MM.1S (cell line): Measurements from ENCODE around the gene TCF7L2.

ENCODE experiments used
- EZH2phosphoT487 ChIP-seq: fragments of 300-600 bp; sonication (generic); IDR thresholded peaks from 2 replicates; pipeline ENCODE4 v1.6.1; 2018; ENCODE audit warnings: antibody characterized with exemption, low read length
- TF ChIP-seq, protein P1 (sequence below): fragments of 300-600 bp; sonication (generic); IDR thresholded peaks from 2 replicates; pipeline ENCODE4 v1.5.1; 2016; ENCODE audit warnings: antibody characterized with exemption, low read length, mixed read lengths

DNA sequence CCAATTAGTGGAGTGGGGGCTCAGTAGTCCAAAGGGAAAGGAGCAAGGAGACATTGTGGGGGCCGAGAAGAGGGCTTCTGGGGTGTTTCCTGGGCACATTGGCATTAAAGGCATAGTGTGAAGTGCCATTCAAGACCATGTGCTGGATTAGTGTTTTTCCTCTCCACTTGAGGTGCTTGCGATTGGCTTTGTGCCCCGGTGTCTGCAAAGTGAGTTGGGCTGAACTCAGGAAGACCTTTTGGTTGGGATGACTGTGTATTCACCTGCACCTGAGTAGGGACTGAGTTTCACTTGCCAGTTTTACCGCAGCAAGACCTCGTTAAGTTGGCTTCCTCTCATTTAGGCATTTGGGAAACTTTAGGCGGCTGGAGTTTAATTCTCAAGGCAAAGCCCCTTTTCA is 73.0 kb downstream of the TCF7L2 start:
- TF ChIP-seq, protein P1, sequence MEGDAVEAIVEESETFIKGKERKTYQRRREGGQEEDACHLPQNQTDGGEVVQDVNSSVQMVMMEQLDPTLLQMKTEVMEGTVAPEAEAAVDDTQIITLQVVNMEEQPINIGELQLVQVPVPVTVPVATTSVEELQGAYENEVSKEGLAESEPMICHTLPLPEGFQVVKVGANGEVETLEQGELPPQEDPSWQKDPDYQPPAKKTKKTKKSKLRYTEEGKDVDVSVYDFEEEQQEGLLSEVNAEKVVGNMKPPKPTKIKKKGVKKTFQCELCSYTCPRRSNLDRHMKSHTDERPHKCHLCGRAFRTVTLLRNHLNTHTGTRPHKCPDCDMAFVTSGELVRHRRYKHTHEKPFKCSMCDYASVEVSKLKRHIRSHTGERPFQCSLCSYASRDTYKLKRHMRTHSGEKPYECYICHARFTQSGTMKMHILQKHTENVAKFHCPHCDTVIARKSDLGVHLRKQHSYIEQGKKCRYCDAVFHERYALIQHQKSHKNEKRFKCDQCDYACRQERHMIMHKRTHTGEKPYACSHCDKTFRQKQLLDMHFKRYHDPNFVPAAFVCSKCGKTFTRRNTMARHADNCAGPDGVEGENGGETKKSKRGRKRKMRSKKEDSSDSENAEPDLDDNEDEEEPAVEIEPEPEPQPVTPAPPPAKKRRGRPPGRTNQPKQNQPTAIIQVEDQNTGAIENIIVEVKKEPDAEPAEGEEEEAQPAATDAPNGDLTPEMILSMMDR = no peak
- TF ChIP-seq EZH2phosphoT487 = no peak
